Fibroblast of the aortic adventitia (primary cell): ENCODE results near the gene RXRB. TPM values are rescaled to one million over a fixed set of nuclear protein-coding genes. Genes with fewer than 3 reads are reported as not detected.
A peak's percentile ranks its signal among the peaks of the same experiment; 100 is the strongest.

Experiments
- DNase-seq: peaks from one replicate; pipeline ENCODE4 v3.0.0-alpha.2; 2010; ENCODE audit warnings: low read depth
- H3K4me3 ChIP-seq: 2 replicates; pipeline ENCODE4 v1.5.1; 2011; ENCODE audit warnings: low read depth, mild to moderate bottlenecking, control low read depth, low read length, moderate library complexity
- total RNA-seq: library from RNA; depleted of rRNA; stranded (reverse); fragments of >200 nt; gene quantifications from 2 replicates; pipeline ENCODE4 v1.2.3, GENCODE V29; 2012; ENCODE audit warnings: low replicate concordance
- TF ChIP-seq, protein P1 (sequence below): IDR thresholded peaks from 2 replicates; pipeline ENCODE4 v1.5.1; 2011; ENCODE audit warnings: mild to moderate bottlenecking, low read length, control low read depth, inconsistent platforms; ENCODE audit not compliant: insufficient read depth

RXRB gene
- total RNA-seq, 1 donor = 22.6 TPM

DNA sequence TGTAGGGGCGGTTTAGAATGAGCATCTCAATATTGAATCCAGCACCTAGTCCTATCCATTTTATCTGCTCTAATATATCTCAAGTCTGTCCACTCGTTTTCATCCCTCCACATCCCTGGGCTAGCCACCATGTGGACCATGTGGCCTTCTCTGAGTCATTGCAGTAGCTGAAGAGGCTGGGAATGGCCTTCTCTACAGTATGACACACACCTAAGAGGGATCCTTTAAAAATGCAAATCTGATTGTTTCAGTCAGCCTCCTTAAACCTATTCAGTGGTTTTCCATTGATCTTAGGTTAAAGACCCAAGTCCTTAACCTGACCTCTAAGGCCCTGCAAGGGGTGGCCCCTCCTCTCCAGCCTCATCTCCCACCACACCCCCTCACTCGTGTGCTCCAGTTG is 17.2 kb upstream of the RXRB start:
- no peak for DNase-seq
- no peak overlapping the region for H3K4me3 ChIP-seq
- TF ChIP-seq, protein P1, sequence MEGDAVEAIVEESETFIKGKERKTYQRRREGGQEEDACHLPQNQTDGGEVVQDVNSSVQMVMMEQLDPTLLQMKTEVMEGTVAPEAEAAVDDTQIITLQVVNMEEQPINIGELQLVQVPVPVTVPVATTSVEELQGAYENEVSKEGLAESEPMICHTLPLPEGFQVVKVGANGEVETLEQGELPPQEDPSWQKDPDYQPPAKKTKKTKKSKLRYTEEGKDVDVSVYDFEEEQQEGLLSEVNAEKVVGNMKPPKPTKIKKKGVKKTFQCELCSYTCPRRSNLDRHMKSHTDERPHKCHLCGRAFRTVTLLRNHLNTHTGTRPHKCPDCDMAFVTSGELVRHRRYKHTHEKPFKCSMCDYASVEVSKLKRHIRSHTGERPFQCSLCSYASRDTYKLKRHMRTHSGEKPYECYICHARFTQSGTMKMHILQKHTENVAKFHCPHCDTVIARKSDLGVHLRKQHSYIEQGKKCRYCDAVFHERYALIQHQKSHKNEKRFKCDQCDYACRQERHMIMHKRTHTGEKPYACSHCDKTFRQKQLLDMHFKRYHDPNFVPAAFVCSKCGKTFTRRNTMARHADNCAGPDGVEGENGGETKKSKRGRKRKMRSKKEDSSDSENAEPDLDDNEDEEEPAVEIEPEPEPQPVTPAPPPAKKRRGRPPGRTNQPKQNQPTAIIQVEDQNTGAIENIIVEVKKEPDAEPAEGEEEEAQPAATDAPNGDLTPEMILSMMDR = no peak

DNA sequence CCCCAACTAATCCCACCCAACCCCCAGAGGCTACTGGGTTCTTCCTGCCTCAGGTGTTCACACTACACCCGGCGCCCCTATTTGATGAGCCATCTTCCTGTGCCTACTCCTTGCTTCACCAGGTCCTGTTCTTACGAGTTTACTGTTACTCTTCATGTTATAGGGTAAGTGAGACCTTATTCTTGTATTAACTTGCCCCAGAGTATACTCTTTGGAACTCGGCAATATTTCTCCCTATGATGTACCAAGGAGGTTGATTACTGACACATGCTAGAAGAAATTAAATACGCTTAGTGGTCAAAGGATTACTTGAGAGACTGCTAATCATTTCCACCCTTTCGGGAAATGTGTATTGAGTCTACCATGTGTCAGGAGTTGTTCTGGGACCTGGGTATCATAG is 16.8 kb upstream of the RXRB start:
- no peak overlapping the region for H3K4me3 ChIP-seq
- TF ChIP-seq, protein P1 = no peak
- DNase-seq = no peak

DNA sequence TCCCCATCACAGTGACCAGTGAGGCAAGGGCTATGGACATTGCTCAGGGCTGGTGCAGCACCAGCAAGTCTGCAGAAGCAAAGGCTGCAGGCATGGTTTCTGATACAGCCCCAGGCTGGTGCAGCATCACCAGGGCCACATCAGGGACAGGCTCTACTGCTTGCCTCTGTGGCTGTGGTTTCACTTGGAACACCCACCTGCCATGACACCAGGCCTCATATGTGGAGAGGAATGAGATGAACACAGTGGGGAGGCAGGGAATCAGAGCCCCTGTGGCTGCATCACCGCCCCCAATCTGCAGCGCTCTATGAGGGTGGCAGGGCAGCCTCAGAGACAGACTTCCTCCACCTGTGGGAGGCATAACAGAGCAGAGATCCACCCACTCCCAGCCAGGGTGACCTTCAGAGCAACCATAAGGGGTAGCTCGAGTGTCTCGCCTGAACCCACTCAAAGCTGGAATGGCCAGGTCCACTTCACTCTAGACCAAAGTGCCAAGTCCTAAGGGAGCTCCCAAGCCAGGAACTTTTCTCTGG is 15.7 kb upstream of the RXRB start:
- no peak overlapping the region for H3K4me3 ChIP-seq
- no peak for DNase-seq
- TF ChIP-seq, protein P1 = no peak

DNA sequence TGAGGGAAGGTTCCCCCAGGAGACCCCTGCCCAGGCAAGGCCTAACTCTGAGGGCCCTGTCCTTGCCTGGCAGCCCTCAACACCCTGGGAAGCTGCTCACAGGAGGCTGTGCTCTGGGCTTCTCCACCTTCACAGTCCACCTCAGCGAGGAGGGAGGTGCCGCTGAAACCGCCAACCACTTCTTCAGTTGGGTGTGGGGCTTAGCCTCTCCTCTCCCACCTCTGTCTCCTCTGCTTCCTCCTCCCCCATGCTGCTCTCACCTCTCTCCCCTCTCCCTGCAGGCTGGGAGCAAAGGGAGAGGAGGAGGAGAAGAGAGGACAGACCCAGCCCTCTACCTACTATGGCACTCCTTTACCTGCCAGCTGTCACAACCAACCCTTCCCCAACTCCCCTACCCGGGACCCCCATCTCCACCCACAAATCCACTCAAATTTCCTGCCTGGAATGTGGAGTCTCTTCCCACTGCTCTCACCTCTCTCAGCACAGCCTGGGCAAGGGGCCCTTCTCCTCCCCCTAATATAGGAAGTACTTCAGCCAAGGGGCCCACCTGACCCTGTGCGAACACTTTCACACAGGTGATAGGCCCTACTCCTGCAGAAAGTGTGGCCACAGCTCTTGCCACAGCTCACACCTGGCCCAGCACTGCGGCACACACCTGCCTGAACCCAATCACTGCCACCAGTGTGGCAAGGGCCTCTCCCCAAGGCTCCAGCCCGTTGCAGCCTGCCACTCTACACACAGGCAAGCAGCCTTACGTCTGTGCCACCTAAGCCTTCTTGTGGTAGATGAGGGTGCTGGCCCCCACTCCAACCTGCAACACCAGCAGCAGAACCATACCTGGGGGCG is 15.0 kb upstream of the RXRB start:
- no peak for DNase-seq
- TF ChIP-seq, protein P1 = no peak
- no peak overlapping the region for H3K4me3 ChIP-seq

DNA sequence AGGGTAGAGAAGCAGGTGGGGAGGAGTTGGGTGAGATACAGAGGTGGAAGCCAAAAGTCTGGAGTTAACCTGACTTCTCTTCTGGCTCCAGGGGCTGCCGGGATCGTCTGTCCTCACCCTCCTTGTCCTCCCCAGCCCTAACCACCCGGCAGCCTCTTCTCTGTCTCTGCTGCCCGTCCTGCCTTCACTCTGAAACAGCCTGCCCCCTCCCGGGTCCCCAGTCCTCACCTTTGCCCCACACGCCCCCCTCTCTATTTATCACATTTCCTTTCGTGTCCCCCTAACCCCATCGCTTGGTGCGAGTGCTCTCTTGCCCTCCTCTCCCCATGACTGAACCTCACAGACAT is 13.5 kb upstream of the RXRB start:
- H3K4me3 ChIP-seq = peak overlapping the region; percentile 69
- DNase-seq = no peak
- TF ChIP-seq, protein P1 = no peak

DNA sequence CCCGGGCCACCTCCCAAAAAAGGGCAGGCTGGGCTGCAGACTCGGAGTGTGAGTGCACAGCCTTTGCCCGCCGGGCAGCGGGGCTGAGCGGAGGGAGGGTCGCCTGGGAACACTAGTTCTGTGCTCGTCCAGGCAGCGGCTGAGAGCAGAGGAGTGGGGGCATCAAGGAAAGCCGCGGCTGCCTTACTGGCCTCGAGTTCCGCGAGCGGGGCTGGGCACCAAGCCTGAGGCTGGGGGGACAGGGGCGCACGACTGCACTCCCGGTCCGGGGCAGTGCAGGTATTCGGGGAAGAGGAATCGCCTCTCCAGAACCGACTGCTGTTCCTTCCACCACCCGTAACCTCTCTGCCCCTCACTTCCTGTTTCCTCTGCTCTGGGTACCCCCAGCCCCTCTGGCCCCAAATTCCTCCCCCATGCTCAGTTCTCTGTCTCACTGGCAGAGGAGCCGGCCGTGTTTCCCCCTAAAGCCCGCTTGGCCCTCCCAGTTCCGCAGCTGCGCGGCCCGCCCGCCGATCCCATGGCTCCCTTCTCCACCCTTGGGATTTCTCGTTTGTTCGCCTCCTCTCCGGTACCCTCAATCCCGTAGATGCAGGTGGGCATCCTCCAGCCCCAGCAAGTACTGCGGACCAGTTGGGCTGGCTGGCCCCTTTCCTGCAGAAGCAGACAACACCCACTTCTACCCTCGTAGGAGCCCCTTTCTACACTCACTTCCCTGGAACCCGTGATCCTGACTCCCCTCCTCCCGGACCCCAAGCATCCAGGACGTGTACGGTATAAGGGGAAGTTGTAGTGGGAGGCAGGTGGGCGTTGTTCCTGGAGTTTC is 12.9 kb upstream of the RXRB start:
- H3K4me3 ChIP-seq = peak overlapping the region; percentile 69
- no peak for DNase-seq
- TF ChIP-seq, protein P1 = no peak
